ENCODE measurements around the gene ACOX1. TPM values are rescaled to one million over a fixed set of nuclear protein-coding genes. Genes with fewer than 3 reads are reported as not detected.

The ACOX1 gene
- total and polyA plus RNA-seq, 8 donors = 11.9 to 133 (median 29.8) TPM

DNA sequence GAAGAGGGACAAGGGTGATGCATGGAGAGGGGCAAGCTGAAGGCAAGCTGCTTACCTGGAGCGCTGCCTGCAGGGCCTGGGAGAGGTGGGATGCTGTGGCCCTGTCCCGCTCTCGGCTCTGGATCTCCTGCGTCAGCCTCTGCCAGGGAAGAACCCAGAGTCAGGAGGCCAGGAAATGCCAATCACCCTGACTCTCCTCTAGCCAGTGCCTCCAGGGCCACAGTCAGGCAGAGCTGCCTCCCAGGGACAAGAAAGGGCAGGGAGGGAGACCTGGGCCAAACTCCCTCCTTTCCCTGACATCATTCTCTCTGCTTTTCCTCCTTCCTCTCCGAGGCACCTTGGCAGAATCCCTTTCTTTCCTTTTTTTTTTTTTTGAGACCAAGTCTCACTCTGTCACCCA lies 33.0 kb upstream of the ACOX1 start:
- Histone ChIP-seq H3K36me3 (peaks cover 0 to 23% (median 13%) of the 10 kb centered on the region in 4 donors), H3K4me1 (peaks cover 0 to 16% (median 11%) of the 10 kb centered on the region in 4 donors), H3K27ac (no peak overlapping the region), H3K27me3 (peaks cover 0 to 5% (median 0%) of the 10 kb centered on the region in 3 donors), H3K9me3 (no peaks in the 10 kb centered on the region), H3K4me3 (no peak overlapping the region)
- WGBS, 5 donors = 89 to 95% (median 90%) methylated on average over 5 of the region's 5 CpGs
- TF ChIP-seq, protein P1, sequence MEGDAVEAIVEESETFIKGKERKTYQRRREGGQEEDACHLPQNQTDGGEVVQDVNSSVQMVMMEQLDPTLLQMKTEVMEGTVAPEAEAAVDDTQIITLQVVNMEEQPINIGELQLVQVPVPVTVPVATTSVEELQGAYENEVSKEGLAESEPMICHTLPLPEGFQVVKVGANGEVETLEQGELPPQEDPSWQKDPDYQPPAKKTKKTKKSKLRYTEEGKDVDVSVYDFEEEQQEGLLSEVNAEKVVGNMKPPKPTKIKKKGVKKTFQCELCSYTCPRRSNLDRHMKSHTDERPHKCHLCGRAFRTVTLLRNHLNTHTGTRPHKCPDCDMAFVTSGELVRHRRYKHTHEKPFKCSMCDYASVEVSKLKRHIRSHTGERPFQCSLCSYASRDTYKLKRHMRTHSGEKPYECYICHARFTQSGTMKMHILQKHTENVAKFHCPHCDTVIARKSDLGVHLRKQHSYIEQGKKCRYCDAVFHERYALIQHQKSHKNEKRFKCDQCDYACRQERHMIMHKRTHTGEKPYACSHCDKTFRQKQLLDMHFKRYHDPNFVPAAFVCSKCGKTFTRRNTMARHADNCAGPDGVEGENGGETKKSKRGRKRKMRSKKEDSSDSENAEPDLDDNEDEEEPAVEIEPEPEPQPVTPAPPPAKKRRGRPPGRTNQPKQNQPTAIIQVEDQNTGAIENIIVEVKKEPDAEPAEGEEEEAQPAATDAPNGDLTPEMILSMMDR (IDR thresholded peaks at IDR 0.05) = no peak
- no peak for TF ChIP-seq EP300 (IDR thresholded peaks at IDR 0.05)
- no peak for TF ChIP-seq POLR2AphosphoS5 (IDR thresholded peaks at IDR 0.05)
- TF ChIP-seq POLR2A (IDR thresholded peaks at IDR 0.05) = no peak
- intact Hi-C loops (cut with DNase I; ENCODE audit: low total_unique reads) = no loop called here
- DNase-seq = no peak

DNA sequence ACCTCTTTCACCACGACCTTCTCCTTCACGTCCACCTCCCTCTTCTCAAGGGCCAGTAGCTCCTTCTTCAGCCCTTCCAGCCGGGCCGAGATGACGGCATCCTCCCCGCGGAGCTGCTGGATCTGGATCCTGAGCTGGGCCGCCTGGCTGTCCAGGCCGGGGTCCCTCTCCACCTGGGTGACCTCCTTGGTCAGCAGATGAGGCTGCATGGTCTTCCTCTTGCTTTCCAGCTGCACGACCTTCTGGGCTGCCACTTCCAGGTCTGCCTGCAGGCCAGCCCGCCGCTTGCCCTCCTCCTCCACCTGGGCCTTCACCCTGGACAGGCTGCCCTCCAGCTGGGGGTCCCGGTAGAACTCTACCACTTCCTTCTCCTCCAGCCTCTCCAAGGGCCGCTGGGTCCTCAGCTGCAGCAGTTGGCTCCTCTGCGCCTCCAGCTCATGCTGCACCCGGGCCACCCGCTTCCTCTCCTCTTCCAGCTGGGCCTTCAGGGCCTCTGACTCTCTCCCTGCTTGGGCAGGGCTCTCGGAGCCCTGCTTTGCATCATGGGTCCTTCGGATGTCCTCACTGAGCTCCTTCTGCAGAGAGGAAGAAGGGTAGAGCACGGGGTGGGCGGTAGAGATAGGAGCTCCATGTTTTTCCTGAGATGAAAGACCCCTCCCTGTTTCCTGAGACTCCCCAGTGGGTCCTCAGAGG lies 31.1 kb upstream of the ACOX1 start:
- DNase-seq = no peak
- peaks cover 0 to 5% (median 0%) of the 10 kb centered on the region in 3 donors for H3K27me3 ChIP-seq
- TF ChIP-seq POLR2AphosphoS5 (IDR thresholded peaks at IDR 0.05) (no peak), POLR2A (IDR thresholded peaks at IDR 0.05) (no peak), EP300 (IDR thresholded peaks at IDR 0.05) (no peak)
- TF ChIP-seq, protein P1 (IDR thresholded peaks at IDR 0.05) = no peak
- H3K36me3 ChIP-seq = peaks cover 0 to 23% (median 13%) of the 10 kb centered on the region in 4 donors
- H3K4me1 ChIP-seq = peaks cover 0 to 20% (median 11%) of the 10 kb centered on the region in 4 donors
- no peaks in the 10 kb centered on the region for H3K9me3 ChIP-seq
- 87 to 92% (median 90%) methylated on average over 21 of the region's 21 CpGs for WGBS, 5 donors
- intact Hi-C loops (cut with DNase I; ENCODE audit: low total_unique reads) = loop anchor here (5.0 kb wide), 1 partner anchor 93 kb away; no protein-coding TSS in a partner anchor
- H3K4me3 ChIP-seq = no peak overlapping the region
- H3K27ac ChIP-seq = no peak overlapping the region

DNA sequence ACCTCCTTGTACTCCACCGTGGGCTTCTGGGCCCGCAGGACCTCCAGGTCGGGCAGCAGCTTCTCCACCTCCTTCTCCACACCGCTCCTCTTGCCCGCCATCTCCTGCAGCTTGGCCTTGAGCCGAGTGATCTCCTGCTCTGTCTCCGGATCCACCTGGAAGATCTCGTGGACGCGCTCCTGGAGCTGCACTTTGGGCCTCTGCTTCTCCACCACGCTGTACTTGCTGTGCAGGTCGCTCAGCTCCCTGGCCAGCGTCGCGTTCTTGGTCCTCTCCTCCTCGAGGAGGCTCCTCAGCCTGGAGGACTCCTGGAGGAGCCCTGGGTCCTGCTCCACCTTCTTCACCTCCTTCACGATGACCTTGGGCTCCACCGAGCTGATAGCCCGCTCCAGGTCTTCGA lies 30.5 kb upstream of the ACOX1 start:
- TF ChIP-seq POLR2A (IDR thresholded peaks at IDR 0.05) = no peak
- TF ChIP-seq, protein P1 (IDR thresholded peaks at IDR 0.05) = no peak
- no peak for TF ChIP-seq POLR2AphosphoS5 (IDR thresholded peaks at IDR 0.05)
- no peak for TF ChIP-seq EP300 (IDR thresholded peaks at IDR 0.05)
- WGBS, 5 donors = 92 to 96% (median 94%) methylated on average over 20 of the region's 20 CpGs
- intact Hi-C loops (cut with DNase I; ENCODE audit: low total_unique reads) = loop anchor here (5.0 kb wide), 1 partner anchor 92 kb away; no protein-coding TSS in a partner anchor

DNA sequence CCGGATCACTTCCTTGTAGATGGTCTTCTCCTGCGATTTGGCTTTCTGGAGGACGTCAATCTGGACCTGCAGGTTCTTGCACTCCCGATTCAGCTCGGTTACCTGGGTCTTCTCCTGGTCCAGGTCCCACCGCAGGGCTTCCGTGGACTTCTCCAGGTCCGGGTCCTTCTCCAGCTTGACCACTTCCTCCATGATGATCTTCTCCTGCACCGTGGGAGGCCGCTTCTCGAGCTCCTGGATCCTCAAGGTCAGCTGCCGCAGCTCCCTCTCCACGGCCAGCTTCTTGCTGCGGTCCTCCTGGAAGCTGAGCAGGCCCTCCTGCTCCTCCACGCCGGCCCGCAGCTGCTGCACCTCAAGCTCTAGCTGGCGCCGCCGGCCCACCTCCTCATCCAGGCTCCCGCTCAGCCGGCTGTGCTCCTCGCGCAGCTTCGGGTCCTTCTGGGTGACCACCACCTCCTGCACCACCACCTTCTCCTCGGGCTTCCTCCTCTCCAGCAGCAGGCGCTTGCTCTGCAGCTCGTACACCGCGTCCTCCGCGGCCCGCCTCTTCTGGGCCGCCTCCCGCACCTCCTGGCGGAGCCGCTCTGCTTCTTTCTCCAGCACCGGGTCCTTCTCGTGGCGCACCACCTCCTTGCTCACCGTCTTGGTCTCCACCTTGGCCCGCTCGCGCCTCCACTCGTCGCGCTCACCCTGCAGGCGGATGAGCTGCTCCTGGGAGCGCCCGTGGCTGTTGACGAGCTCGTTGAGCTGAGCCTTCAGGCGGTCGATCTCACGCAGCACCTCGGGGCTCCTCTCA lies 29.9 kb upstream of the ACOX1 start:
- no peak for TF ChIP-seq POLR2AphosphoS5 (IDR thresholded peaks at IDR 0.05)
- TF ChIP-seq POLR2A (IDR thresholded peaks at IDR 0.05) = no peak
- TF ChIP-seq EP300 (IDR thresholded peaks at IDR 0.05) = no peak
- TF ChIP-seq, protein P1 (IDR thresholded peaks at IDR 0.05) = no peak
- no peak for DNase-seq
- intact Hi-C loops (cut with DNase I; ENCODE audit: low total_unique reads) = loop anchor here (5.0 kb wide), 1 partner anchor 92 kb away; no protein-coding TSS in a partner anchor
- peaks cover 0 to 34% (median 17%) of the 10 kb centered on the region in 4 donors for H3K36me3 ChIP-seq
- no peak overlapping the region for H3K4me3 ChIP-seq
- H3K9me3 ChIP-seq = no peaks in the 10 kb centered on the region
- peaks cover under 1 to 12% (median under 1%) of the 10 kb centered on the region in 4 donors for H3K4me1 ChIP-seq
- no peaks in the 10 kb centered on the region for H3K27me3 ChIP-seq
- 89 to 95% (median 94%) methylated on average over 50 to 56 of the region's 56 CpGs for WGBS, 5 donors
- no peak overlapping the region for H3K27ac ChIP-seq

More for the DNA sequence above, 30.5 kb upstream of the ACOX1 start:
- no peak overlapping the region for H3K27ac ChIP-seq
- H3K4me3 ChIP-seq = no peak overlapping the region
- H3K36me3 ChIP-seq = peaks cover 0 to 28% (median 16%) of the 10 kb centered on the region in 4 donors
- H3K9me3 ChIP-seq = no peaks in the 10 kb centered on the region
- peaks cover 0 to 13% (median 4%) of the 10 kb centered on the region in 4 donors for H3K4me1 ChIP-seq
- no peaks in the 10 kb centered on the region for H3K27me3 ChIP-seq
- DNase-seq = no peak

Measured in stomach (tissue), 9 donors.